Thoracic aorta (tissue), 2 donors: ENCODE results near the gene HEATR5A. TPM values are rescaled to one million over a fixed set of nuclear protein-coding genes. Genes with fewer than 3 reads are reported as not detected.
"Not testable (repeated sequence)": the region's sequence is repeated elsewhere in the genome, so short reads cannot be mapped to it uniquely, and the experiment has no call there.

Source experiments
- ATAC-seq: fragments of 150-250 bp; one replicate; pipeline ENCODE4 v1.8.0; 2017; ENCODE audit warnings: low read depth; ENCODE audit not compliant: insufficient number of reproducible peaks, low FRiP score
- DNase-seq: peaks from one replicate; pipeline ENCODE4 v3.0.0-alpha.2; 2020; ENCODE audit warnings: low spot score
- H3K27ac ChIP-seq, 2 donors: fragments of 200-600 bp; sonication (generic); 1 replicate in 1 of 2; 2 replicates in 1 of 2; pipeline ENCODE4 v1.5.1; 2016; ENCODE audit warnings: mild to moderate bottlenecking in 2 of 2, moderate library complexity in 2 of 2
- H3K27me3 ChIP-seq: fragments of 200-600 bp; sonication (generic); replicated peaks from 2 replicates; pipeline ENCODE4 v1.6.0; 2016; ENCODE audit warnings: mild to moderate bottlenecking; ENCODE audit not compliant: insufficient read depth
- H3K36me3 ChIP-seq: fragments of 200-600 bp; sonication (generic); one replicate; pipeline ENCODE4 v1.5.1; 2016
- H3K4me1 ChIP-seq, 2 donors: fragments of 200-600 bp; sonication (generic); 1 replicate in 1 of 2; 2 replicates in 1 of 2; pipeline versions ENCODE4 v1.5.1 to v1.6.0; 2016; ENCODE audit warnings: low read depth in 2 of 2, mild to moderate bottlenecking in 1 of 2; ENCODE audit not compliant: control insufficient read depth in 1 of 2
- H3K4me3 ChIP-seq: fragments of 200-600 bp; sonication (generic); 2 replicates; pipeline ENCODE4 v1.5.1; 2016; ENCODE audit warnings: mild to moderate bottlenecking
- H3K9me3 ChIP-seq: fragments of 200-600 bp; sonication (generic); 2 replicates; pipeline ENCODE4 v1.5.1; 2016
- CTCF ChIP-seq: fragments of 200-600 bp; sonication (generic); IDR thresholded peaks from one replicate; pipeline ENCODE4 v1.5.1; 2019; ENCODE audit warnings: antibody characterized with exemption
- total RNA-seq, 2 donors: library from RNA; depleted of rRNA; stranded (reverse); fragments of >200 nt; gene quantifications; one replicate each; pipeline versions ENCODE4 v1.1.0 to v1.2.3, GENCODE V29; 2016

Gene HEATR5A
- total RNA-seq, 2 donors from 2014 or later = 39.1 to 43.6 TPM

DNA sequence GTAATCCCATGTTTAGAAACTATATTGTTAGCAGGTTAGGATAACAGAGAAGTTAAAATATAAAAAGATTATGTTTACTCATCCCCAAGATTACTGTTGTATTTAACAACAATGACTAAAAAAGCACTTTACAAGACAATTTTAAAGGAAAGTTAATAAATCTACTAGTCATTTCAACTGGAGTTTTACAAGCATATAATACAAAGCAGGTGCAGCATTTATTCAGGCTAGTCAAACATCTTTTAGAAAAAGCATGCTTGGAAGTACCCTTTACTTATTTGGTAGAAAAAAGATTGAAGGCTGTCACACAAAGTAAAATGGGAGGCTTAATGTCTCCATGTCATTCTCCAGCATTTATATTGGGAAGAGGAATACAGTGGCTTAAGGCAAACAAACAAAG is 80.6 kb downstream of the HEATR5A start:
- H3K9me3 ChIP-seq = no peaks in the 10 kb centered on the region
- DNase-seq = no peak
- H3K27me3 ChIP-seq = no peaks in the 10 kb centered on the region
- ATAC-seq = no peak
- H3K4me3 ChIP-seq = no peak overlapping the region
- H3K27ac ChIP-seq = no peak overlapping the region
- H3K4me1 ChIP-seq = peaks cover 0 to 15% of the 10 kb centered on the region in 2 donors
- H3K36me3 ChIP-seq = no peaks in the 10 kb centered on the region
- TF ChIP-seq CTCF = no peak

- Histone ChIP-seq H3K27me3 (no peaks in the 10 kb centered on the region), H3K9me3 (no peaks in the 10 kb centered on the region), H3K4me1 (peaks cover 0 to 15% of the 10 kb centered on the region in 2 donors), H3K27ac (no peak overlapping the region), H3K36me3 (peaks cover 5% of the 10 kb centered on the region), H3K4me3 (no peak overlapping the region)
- no peak for ATAC-seq
- no peak for DNase-seq
- TF ChIP-seq CTCF = no peak
These were observed 83.0 kb downstream of the HEATR5A start for GRCh38 chr14:31337331-31337730.

DNA sequence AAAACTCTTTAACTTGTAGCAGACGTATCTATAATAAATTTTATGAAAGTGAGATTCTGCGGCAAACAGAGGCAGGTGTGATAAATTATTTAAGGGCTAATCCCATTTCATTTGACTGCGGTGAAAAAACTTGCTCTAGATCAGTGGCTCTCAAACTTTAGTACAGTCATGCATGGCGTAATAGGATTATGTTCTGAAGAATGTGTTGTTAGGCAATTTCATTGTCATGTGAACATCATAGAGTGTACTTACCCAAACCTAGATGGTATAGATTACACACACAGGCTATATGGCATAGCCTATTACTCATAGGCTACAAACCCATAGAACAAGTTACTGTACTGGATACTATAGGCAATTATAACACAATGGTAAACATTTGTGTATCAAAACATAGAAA is 83.7 kb downstream of the HEATR5A start:
- no peak for ATAC-seq
- DNase-seq = no peak
- Histone ChIP-seq H3K27me3 (no peaks in the 10 kb centered on the region), H3K36me3 (peaks cover 8% of the 10 kb centered on the region), H3K27ac (no peak overlapping the region), H3K9me3 (no peaks in the 10 kb centered on the region), H3K4me3 (no peak overlapping the region), H3K4me1 (peaks cover 0 to 15% of the 10 kb centered on the region in 2 donors)
- TF ChIP-seq CTCF = no peak

GRCh38 chr14:31331395-31331794 is 89.0 kb downstream of the HEATR5A start:
- not testable (repeated sequence) for H3K27ac ChIP-seq, DNase-seq, H3K9me3 ChIP-seq, H3K4me3 ChIP-seq, H3K27me3 ChIP-seq, H3K4me1 ChIP-seq, ATAC-seq
- H3K36me3 ChIP-seq = peaks cover 16% of the 10 kb centered on the region

DNA sequence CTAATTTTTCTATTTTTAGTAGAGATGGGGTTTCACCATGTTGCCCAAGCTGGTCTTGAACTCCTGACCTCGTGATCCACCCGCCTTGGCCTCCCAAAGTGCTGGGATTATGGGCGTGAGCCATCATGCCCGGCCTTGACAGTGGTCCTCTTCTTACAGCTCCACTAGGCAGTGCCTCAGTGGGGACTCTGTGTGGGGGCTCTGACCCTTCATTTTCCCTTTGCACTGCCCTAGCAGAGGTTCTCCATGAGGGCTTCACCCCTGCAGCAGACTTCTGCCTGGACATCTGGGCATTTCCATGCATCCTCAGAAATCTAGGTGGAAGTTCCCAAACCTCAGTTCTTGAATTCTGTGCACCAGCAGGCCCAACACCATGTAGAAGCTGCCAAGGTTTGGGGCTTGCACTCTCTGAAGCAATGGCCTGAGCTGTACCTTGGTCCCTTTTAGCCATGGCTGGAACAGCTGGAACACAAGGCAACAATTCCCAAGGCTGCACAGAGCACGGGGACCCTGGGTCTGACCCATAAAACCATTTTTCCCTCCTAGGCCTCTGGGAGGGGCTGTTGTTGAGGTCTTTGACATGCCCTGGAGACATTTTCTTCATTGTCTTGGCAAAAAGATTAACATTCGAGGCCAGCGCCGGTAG is 90.4 kb downstream of the HEATR5A start:
- not testable (repeated sequence) for H3K9me3 ChIP-seq, H3K4me3 ChIP-seq, H3K4me1 ChIP-seq, ATAC-seq, H3K27me3 ChIP-seq, H3K27ac ChIP-seq, DNase-seq
- peaks cover 16% of the 10 kb centered on the region for H3K36me3 ChIP-seq

GRCh38 chr14:31326111-31326510 is 94.2 kb downstream of the HEATR5A start:
- peaks cover 0 to 11% of the 10 kb centered on the region in 2 donors for H3K4me1 ChIP-seq
- no peak overlapping the region for H3K4me3 ChIP-seq
- peaks cover 8% of the 10 kb centered on the region for H3K36me3 ChIP-seq
- TF ChIP-seq CTCF = no peak
- H3K9me3 ChIP-seq = peaks cover 4% of the 10 kb centered on the region
- no peak overlapping the region for H3K27ac ChIP-seq
- H3K27me3 ChIP-seq = no peaks in the 10 kb centered on the region
- DNase-seq (no peak), ATAC-seq (no peak)
